ENCODE data around the gene MFAP3L. TPM values are rescaled to one million over a fixed set of nuclear protein-coding genes. Genes with fewer than 3 reads are reported as not detected.
"Not testable (repeated sequence)": the region's sequence is repeated elsewhere in the genome, so short reads cannot be mapped to it uniquely, and the experiment has no call there.

The MFAP3L gene
- total RNA-seq, 1 experiment from 2014 or later = 2.7 TPM

DNA sequence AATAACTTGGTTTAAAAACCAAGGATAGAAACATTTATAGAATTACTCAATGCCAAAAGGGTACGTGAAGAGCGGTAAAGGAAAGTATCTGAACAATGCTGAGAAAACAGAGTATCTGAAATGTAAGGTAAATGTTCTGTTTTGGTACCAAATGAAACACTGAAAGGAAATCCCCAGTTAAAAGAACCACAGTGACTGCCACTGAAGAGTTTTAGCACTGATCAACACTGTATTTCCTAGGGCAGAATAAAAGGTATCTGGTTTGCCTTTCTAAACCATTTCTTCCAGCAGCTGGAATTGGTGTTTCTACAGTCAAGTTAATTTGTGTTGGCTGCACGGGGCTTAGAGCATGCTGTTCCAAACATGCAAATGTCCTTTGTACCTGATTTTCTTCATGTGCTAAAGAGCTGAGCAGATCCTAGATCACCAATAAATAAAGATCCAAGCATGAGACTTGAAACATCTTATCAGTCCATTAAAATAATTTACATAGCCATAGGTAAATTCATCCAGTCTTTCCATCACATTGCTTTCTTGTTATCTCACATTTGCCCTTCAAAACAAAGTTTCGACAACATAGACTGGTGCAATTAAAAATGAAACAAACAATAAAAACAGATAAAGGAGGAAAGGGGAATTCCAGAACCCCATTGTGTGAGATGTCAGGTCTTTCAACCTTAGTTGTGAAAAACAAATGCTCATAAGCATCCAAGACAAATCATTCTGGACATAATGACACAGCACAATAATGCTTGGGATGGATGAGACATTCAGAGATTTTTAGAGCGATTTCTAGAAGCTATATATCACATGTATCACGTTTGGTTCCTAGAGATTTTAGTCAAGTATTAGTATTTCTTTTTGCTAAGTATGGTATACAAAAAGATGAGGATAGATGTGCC lies 38.6 kb downstream of the MFAP3L start:
- no peak for DNase-seq (ENCODE audit: low read depth)

DNA sequence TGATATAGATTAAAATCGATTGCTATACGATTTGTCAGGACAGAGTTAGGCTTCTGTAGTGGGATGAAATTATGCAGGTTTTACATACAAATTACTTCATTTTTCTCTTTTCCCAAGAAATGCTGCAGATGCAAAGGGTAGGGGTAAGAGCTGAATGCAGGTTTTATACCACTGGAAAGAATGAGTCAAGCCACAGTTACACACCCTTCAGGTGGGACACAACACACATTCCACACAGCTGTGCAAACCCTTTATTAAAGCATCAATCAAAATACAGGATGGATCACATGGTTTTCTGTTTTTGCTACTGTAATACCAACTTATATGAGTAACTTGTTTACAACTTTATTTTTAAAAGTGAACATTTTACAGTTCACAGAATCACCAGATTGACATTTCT lies 39.8 kb downstream of the MFAP3L start:
- no peak for DNase-seq (ENCODE audit: low read depth)

DNA sequence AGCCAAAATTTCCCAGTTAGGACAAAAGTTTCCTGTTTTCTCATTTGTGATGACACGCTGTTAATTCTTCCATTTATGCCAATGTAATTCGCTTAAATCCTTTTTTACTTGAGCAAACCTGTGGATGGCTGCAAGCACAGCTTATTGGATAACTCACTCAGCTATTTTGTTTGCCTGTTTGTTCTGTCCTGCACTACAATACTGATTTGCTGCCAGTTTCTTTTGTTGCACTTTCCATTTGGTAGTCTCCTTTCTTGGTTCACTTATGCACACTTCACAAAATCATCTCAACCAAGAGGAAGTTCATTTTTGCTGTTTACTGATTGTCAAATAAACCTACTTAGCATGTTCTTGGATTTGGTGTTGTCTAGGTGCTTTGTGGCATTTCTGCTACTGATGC lies 40.3 kb downstream of the MFAP3L start:
- DNase-seq (ENCODE audit: low read depth) = no peak

DNA sequence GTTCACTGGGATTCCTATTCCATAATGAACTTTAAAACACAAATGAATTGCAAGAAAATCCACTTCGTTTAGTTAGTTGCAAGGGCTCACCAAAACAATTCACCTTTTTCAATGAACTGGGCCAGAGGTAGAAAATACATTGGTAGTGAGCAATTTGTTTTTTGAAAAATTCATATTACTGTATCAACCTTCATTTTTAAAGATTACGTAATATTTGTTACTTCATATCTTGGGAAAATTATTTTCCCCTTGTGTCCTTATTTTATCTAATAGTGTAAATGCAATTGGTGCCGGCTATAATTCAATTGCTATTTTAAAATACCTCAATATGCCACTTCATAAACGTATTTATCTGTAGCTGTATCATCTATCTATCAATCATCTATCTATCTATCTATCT lies 41.5 kb downstream of the MFAP3L start:
- no peak for DNase-seq (ENCODE audit: low read depth)

DNA sequence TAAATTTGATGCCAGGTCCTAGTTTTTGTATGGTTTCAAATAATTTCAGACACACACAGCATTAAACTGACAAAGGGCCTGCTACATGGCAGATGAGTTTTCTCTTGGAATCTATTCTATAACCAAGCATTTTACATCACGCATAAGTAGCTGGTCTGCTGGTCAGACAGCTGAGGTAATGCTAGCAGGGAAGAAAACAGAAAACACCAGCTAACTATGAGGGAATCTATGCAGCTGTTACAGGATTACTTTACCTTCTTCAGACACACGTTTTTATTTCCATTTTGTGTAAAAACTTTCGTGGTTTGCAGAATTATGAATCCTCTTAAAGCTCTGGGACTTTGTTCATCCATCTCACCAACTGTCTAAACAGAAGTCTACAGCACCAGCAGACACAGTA lies 42.0 kb downstream of the MFAP3L start:
- DNase-seq (ENCODE audit: low read depth) = no peak

DNA sequence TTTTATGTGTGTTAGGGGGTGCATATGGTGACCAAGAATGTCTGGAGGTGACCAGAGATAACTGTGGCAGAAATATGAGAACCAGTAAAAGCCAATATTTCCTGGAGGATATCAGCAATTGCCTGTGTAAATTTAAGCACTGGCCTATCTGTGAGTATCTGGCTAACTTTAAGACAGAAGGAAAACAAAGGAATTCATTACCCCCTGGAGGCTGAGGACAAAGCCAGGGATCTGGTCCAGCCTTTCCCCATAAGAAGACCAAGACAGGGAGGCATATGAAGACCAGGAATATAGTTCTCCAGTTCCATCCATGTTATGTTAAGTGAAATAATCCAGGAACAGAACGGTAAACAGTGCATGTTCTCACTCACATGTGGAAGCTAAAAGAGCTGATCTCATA lies 49.2 kb downstream of the MFAP3L start:
- DNase-seq (ENCODE audit: low read depth) = no peak

DNA sequence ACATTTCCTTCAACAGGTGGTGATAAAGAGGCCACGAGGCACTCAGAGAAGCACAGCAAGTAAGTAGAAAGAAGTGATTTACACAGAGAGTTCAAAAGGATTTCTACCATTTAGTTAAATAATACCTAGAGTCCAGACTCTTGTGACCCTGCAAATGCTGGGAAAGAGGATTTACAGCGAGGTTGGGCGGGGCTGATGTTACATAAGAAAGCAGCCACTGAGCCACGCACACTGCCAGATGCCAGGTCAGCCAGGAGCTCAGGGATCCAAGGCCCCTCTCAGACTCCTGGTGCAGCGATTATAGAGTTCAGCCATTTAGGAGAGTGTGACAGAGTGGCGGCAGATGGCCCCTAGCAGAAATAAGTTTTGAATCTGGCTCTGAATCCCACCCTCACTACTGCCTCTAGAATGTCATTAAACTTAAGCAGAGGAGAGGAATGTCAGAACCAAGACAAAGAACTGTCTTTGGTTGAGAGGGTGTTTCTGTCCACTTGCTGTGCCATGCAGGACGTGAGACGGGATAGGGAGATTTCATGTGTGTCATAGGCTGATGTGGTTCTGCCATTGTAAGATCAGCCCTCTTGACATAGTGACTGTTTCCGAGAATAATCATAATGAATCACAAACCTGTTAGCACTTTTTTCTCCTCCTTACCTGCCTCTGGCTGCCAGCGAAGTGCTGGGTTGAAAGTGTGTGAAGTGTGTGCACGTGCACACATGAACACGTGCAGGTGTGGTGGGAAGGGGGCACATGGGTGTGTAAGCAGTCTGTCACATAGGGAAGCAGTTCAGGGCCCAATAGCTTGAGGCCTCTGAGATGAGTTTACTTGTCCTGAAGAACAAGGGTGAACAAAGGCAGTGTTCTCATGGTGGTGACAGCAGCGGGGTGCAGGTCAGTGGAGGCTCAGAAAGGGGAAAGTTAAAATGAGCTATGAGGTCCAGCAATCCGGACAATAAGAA lies 50.1 kb downstream of the MFAP3L start:
- no peak for DNase-seq (ENCODE audit: low read depth)

DNA sequence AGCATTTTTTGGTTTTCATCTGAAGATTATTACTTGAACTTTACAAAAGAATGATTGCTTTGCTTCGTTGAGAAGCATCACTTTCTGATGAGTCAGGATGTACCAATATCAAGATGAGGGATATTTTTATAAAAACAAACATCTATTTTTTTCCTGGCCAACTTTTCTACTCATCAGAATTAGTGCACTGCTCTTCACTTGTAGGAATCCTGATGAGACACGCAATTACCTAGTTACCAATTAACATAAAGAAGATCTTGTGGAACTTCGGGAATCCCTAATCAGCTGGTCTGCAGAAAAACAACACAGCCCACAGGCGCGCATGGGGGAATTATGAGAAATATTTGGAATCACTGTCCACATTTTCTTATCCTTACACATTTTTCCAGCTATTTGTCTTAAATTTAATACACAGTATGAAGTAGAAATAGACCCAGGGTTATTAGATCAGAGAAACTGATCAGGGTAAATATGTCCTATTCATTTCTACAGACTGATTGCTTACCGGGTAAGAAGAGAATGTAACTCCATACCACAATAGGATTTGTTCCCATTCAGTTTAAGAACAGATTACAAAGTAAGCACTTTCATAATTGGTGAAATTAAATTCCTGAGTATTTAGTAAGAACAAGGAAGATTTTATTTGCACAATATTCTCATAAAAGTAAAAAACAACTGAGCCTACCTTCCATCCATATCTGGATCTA lies 50.9 kb downstream of the MFAP3L start:
- DNase-seq (ENCODE audit: low read depth) = no peak

DNA sequence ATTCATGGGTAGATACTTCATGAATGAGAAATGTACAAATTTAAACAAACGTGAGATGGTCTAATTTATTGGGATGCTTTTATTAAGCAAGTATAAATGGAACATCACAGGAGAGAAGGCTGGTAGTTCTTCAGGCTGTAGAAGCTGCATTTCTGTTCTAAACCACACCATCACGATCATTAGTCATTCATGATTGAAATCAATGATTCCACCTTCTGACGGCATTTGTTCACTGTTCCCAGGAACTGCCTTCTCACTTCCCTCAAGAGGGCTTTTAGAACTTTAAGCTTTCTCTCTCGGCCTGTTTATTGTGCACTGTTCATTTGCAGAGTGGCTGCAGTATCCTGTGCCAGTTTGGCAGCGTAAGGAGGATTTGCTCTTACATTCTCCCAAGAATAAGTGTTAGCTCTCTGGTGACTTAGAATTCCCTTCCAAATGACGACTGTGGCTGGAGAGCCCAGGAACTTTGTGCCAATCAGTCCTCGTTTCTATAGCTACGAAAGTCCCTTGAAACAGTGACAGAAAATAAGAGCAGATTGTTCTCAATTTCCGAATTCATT lies 54.7 kb downstream of the MFAP3L start:
- no peak for DNase-seq (ENCODE audit: low read depth)

DNA sequence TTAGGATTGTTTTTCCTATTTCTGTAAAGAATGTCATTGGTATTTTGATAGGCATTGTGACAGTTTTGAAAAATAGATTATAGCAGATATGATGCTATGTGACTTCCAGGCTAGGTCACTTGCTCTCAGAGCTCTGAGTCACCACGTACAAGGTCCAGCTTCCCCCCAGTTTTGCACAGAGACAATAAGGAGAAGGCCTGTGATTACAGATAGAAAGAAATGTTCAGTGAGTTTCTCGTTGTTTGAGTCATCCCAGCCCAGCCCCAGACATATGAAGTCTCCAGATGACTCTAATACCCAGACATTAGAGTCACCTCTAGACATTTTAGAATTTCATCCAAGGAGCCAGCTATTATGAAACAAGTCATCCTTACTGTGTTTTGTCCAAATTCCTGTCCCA lies 57.2 kb downstream of the MFAP3L start:
- peak; percentile 8 for DNase-seq (ENCODE audit: low read depth)

DNA sequence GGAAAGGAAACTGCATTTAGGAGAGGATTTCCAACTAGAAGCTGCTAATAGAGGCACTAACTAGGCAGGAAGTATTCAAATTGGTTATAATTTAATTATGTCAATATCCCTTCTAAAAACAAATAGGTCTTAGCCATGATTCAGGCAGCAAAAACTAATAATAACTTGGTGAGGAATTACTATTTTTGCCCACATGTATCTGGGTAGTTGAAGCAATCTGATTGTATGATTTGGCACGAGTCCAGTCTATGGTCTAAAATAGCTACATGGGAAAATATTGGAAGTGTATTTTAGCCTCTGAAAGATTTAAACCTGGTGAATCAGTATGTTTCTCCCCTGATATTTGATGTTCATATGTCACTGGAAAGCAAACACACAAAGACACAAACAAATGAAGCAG lies 62.2 kb downstream of the MFAP3L start:
- no peak for DNase-seq (ENCODE audit: low read depth)

DNA sequence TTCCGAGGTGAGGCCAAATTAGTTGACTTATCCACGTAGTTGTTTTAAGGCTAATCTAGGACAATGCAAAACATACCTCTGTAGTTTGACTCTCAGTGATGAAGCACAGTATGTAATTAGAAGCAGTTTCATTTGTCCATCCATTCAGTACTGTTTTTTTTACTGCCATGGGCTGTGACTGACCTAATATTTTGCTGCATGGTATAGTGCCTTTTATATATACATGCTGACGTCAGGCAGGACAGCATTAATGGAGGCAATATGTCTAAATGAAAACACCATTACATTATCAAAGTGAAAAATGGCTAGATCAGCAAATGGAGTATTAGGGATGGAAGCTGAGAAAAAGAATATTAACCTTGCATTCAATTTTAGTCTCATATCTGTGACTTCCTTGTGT lies 66.9 kb downstream of the MFAP3L start:
- DNase-seq (ENCODE audit: low read depth) = no peak

DNA sequence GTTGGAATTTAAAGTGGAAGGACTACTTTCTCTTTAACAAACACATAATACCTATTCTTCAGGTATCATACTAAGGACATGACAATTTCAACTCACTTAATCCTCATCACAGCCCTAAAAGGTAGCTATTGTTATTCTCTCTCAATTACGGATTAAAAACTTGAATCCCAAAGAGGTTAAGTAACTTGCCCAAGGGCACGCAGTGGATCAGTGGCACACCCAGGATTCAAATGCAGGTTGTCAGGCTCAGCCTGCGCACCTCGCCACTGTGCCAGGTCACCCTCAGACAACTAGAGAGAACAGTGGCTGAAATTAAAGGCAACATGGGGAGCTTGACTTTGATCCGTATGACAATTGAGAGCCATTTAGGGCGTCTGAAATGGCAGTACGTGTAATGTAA lies 67.6 kb downstream of the MFAP3L start:
- no peak for DNase-seq (ENCODE audit: low read depth)

DNA sequence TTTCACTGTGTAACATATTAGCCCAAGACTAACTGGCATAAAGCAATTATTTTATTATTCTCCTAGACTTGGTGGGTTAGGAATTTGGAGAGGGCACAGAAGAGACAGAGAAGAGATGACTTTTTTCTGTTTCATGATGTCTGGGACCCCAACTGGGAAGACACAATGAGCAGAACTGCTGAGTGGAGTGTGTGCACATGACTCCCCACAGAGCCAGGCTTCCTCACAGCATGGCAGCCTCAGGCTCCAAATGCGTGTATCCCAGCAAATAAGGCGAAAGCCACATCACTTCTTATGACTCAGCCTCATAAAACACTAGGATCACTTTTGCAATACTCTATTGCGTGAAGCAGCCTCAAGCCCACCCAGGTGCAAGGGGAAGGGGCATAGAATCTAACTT lies 68.4 kb downstream of the MFAP3L start:
- DNase-seq (ENCODE audit: low read depth) = peak; percentile 17

DNA sequence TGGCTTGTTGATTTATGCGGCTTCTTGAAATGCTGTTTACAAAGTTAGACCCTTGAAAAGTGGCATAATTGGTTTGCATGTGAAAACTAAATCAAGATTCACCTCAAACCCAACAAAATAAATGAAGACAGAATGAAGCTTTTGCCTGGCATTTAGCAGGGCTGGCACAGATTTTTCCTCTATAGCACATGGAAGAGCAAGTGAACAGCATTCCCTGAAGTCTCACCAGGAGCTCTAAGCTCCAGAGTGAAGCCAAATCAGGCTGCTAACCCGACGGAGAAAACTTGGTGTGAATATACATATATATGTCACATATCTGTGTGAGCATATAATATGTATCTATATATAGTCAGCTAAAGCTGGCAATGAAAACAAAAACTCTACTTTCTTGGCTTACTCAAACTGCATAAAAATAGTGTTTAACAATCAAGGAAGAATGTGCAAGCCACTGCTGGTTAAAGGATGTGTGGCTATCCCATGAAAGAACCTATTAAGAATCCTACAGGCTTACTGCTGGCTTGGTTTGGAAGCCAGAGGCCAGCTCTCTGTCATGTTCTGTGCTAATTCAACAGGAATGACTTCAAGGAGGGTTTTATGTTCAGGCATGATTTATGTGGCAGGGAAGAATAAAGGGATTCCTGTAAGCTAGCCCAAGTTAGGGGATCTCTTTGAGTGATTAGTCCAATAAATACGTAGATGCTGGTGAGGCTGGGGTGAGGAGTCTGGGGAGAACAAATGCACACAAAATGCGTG lies 69.9 kb downstream of the MFAP3L start:
- no peak for DNase-seq (ENCODE audit: low read depth)

DNA sequence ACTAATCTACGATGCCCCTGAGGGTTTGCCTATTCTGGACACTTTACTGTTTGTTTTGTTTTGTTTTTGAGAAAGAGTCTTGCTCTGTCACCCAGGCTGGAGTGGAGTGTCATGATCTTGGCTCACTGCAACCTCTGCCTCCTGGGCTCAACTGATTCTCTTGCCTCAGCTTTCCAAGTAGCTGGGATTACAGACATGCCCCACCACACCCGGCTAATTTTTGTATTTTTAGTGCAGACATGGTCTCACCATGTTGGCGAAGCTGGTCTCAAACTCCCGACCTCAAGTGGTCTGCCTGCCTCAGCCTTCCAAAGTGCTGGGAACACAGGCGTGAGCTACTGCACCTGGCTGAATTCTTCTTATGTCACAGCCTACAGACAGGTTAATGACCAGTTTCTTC lies 70.7 kb downstream of the MFAP3L start:
- no peak for DNase-seq (ENCODE audit: low read depth)

DNA sequence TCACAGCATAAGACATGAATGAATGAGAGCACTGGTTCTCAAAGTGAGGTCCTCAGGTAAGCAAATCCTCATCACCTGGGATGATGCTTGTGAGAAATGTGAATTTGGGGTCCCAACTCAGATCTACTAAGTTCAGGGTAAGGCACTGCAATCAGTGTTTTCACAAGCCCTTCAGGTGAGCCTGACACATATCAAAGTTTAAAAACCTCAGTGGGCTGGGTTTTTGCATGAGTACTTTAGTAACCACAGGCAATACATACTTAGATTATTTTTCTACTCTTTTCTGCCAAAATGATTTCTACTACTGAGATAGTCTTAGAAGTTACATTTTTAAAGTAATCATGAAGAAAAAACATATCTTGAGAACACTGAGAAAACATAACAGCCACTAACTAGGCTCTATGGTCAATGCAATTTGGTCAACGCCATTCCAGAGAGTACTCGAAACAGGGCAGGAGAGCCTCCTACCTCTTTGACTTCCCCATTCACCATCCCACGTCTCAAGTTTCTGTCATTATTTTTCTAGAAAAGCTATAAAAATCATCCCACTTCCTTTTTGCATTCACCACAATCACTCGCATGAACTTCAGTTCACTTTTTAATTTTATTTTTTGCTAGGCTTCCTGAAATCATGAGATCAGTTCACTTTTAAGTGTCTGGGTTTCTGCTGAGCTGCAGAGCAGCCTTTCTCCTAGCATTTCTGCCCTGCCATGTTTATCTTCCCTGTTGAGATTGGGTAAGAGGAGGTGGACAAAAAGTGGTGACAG lies 73.8 kb downstream of the MFAP3L start:
- no peak for DNase-seq (ENCODE audit: low read depth)

DNA sequence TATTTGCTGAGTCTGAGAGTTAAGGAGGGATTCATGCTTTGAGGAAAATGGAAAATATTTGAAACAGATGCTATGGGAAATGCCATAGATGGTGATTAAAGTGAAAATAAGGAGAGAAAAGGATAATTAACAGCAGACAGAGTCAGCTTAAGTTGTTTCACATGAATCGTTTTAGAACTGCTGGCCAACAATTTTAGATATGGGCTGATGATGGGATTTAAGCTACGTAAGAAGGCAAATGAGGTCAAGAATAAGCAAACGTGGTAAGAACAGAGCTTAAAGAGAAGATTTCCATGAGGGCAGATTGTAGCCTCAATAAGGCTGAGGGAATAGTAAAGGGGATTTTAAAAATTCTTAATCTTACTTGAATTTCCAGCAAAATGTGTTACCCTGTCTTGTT lies 77.9 kb downstream of the MFAP3L start:
- DNase-seq (ENCODE audit: low read depth) = no peak

DNA sequence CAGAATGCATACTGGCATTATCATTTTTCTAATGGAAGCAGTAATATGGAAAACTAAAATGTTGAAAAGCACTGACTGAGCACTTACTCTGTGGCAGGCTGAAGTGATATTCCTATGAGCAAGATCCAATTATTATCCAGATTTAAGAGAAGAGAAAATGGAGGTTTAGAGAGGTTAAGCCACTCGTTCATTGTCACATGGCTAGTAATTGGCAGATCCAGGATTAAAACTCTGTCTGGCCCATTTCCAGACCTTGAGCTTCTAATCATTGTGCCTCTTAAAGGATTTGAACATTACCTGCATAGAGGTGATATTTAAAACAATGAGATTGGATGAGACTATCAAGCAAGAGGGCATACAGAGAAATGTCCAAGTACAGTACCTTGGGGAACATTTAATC lies 80.6 kb downstream of the MFAP3L start:
- DNase-seq (ENCODE audit: low read depth) = no peak

DNA sequence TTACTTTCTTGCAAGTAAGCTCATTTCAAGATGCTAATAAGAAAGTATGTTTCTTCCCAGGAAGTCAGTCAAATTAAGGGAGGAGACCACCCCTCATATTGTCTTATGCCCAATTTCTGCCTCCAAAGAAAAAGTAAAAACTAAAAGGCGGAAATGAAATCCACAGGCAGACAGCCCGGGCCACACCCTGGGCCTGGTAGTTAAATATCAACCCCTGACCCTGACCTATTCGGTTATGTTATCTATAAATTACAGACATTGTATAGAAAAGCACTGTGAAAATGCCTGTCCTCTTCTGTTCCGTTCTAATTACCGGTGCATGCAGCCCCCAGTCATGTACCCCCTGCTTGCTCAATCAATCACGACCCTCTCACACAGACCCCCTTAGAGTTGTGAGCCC lies 82.6 kb downstream of the MFAP3L start:
- DNase-seq (ENCODE audit: low read depth) = not testable (repeated sequence)
